Measurements from ENCODE around the gene EEIG2. TPM values are rescaled to one million over a fixed set of nuclear protein-coding genes. Genes with fewer than 3 reads are reported as not detected.

EEIG2 gene
- total and polyA plus RNA-seq, 9 of the 15 experiments (the other 6 are each of a cell fraction or from before 2014, with no cell fraction given), result 6.1 to 26.9 (median 15.2) TPM

- TF ChIP-seq HDAC2 (IDR thresholded peaks at IDR 0.05) (peak; percentile 83), ZNF449 (CRISPR knock-in tag; IDR thresholded peaks at IDR 0.05) (peak; percentile 82), SMARCC2 (IDR thresholded peaks at IDR 0.05; ENCODE audit: low read depth) (peak; percentile 95), DMBX1 (CRISPR knock-in tag; IDR thresholded peaks at IDR 0.05; ENCODE audit: borderline replicate concordance) (peak; percentile 98), RCOR1 (IDR thresholded peaks at IDR 0.05; ENCODE audit: borderline replicate concordance in 1 of 2, low read depth in 2 of 2, low read length in 2 of 2) (peak; percentile 71 to 94; a peak in 3 of 4 replicates), TCF15 (CRISPR knock-in tag; IDR thresholded peaks at IDR 0.05) (peak; percentile 10; the same call in 1 of the 2 replicates), CGGBP1 (CRISPR knock-in tag; IDR thresholded peaks at IDR 0.05) (no peak), KAT2B (IDR thresholded peaks at IDR 0.05; ENCODE audit: low read depth, low read length) (no peak), ZBTB12 (CRISPR knock-in tag; IDR thresholded peaks at IDR 0.05) (no peak), POLR2B (IDR thresholded peaks at IDR 0.05; ENCODE audit: low read depth, partially characterized antibody) (no peak), MCM5 (IDR thresholded peaks at IDR 0.05; ENCODE audit: low read depth) (no peak), YBX1 (IDR thresholded peaks at IDR 0.05) (no peak), KHSRP (IDR thresholded peaks at IDR 0.05) (peak; percentile 69; the same call in 1 of the 2 replicates), BCL6 (CRISPR knock-in tag; IDR thresholded peaks at IDR 0.05) (0 out of 2 replicates have a peak, but pooled peaks have one; percentile 16), FOXM1 (IDR thresholded peaks at IDR 0.05; ENCODE audit: low read depth) (peak; percentile 96), FOXM1 (CRISPR knock-in tag; IDR thresholded peaks at IDR 0.05; ENCODE audit: low read depth) (no peak), ZNF140 (CRISPR knock-in tag; IDR thresholded peaks at IDR 0.05) (no peak), SUPT5H (IDR thresholded peaks at IDR 0.05) (no peak), MYBL2 (IDR thresholded peaks at IDR 0.05; ENCODE audit: low read depth) (no peak; the same call in 1 of the 2 replicates), MYBL2 (CRISPR knock-in tag; IDR thresholded peaks at IDR 0.05; ENCODE audit: borderline replicate concordance) (no peak), DDX20 (tag; IDR thresholded peaks at IDR 0.05; ENCODE audit: low read depth) (no peak), PATZ1 (CRISPR knock-in tag; IDR thresholded peaks at IDR 0.05; ENCODE audit: borderline replicate concordance) (no peak), ZNF512 (tag; IDR thresholded peaks at IDR 0.05) (no peak)
These were observed 26.4 kb upstream of the EEIG2 start (continued) for GRCh38 chr1:108533351-108534083.

Measured in K562 (cell line).